ENCODE measurements around the gene ZKSCAN7. TPM values are rescaled to one million over a fixed set of nuclear protein-coding genes. Genes with fewer than 3 reads are reported as not detected.

The ZKSCAN7 gene
- total and polyA plus RNA-seq, 2 experiments from 2014 or later: 6.0 to 9.9 TPM

- peaks cover 58% of the 10 kb centered on the region for H3K79me2 ChIP-seq
- no peaks in the 10 kb centered on the region for H3K27me3 ChIP-seq
- H3K4me3 ChIP-seq: peak overlapping the region; percentile 90
- H3K9me2 ChIP-seq (replicated peaks; ENCODE audit: insufficient read depth): no peaks in the 10 kb centered on the region
- peak overlapping the region; percentile 96 for H3K27ac ChIP-seq
- H3K4me2 ChIP-seq: peak overlapping the region; percentile 82
- DNase-seq (ENCODE audit: low spot score): peak; percentile 10
- WGBS (ENCODE audit: low lambda C conversion rate, missing lambda C conversion rate): 58% methylated on average over 2 of the region's 2 CpGs
- no peaks in the 10 kb centered on the region for H3K9me3 ChIP-seq (ENCODE audit: low read depth)
- TF ChIP-seq CTCF (IDR thresholded peaks at IDR 0.05; ENCODE audit: poor library complexity): no peak
- TF ChIP-seq EZH2 (IDR thresholded peaks at IDR 0.05; ENCODE audit: borderline replicate concordance): no peak
- no peak for TF ChIP-seq EZH2phosphoT487 (IDR thresholded peaks at IDR 0.05; ENCODE audit: low read depth, severe bottlenecking, unreplicated experiment)
- no peaks in the 10 kb centered on the region for H4K20me1 ChIP-seq (ENCODE audit: insufficient read depth, poor library complexity, severe bottlenecking)
- no peaks in the 10 kb centered on the region for H3K36me3 ChIP-seq (replicated peaks; ENCODE audit: insufficient read depth, low read depth)
- H3K4me1 ChIP-seq (ENCODE audit: insufficient read depth): peaks cover 14% of the 10 kb centered on the region
- no peak overlapping the region for H2AFZ ChIP-seq
Observed at GRCh38 chr3:44509393-44509921, 45.5 kb upstream of the ZKSCAN7 start.

- H3K9me2 ChIP-seq (replicated peaks; ENCODE audit: insufficient read depth): no peaks in the 10 kb centered on the region
- peaks cover 54% of the 10 kb centered on the region for H3K79me2 ChIP-seq
- peak overlapping the region; percentile 95 for H2AFZ ChIP-seq
- H3K27ac ChIP-seq: peak overlapping the region; percentile 96
- H3K27me3 ChIP-seq: no peaks in the 10 kb centered on the region
- 0% methylated on average over 6 of the region's 6 CpGs for WGBS (ENCODE audit: low lambda C conversion rate, missing lambda C conversion rate)
- peak; percentile 12 for DNase-seq (ENCODE audit: low spot score)
- H3K4me1 ChIP-seq (ENCODE audit: insufficient read depth): peaks cover 14% of the 10 kb centered on the region
- peak overlapping the region; percentile 90 for H3K4me3 ChIP-seq
- no peaks in the 10 kb centered on the region for H4K20me1 ChIP-seq (ENCODE audit: insufficient read depth, poor library complexity, severe bottlenecking)
- H3K36me3 ChIP-seq (replicated peaks; ENCODE audit: insufficient read depth, low read depth): no peaks in the 10 kb centered on the region
- H3K4me2 ChIP-seq: peak overlapping the region; percentile 82
- no peak for TF ChIP-seq EZH2 (IDR thresholded peaks at IDR 0.05; ENCODE audit: borderline replicate concordance)
- TF ChIP-seq EZH2phosphoT487 (IDR thresholded peaks at IDR 0.05; ENCODE audit: low read depth, severe bottlenecking, unreplicated experiment): no peak
- TF ChIP-seq CTCF (IDR thresholded peaks at IDR 0.05; ENCODE audit: poor library complexity): no peak
- H3K9me3 ChIP-seq (ENCODE audit: low read depth): no peaks in the 10 kb centered on the region
Observed at GRCh38 chr3:44510000-44510368, 45.0 kb upstream of the ZKSCAN7 start.

- Histone ChIP-seq H3K79me2 (peaks cover 42% of the 10 kb centered on the region), H3K4me2 (peak overlapping the region; percentile 82), H3K4me3 (peak overlapping the region; percentile 66), H3K36me3 (replicated peaks; ENCODE audit: insufficient read depth, low read depth) (no peaks in the 10 kb centered on the region), H3K27me3 (no peaks in the 10 kb centered on the region), H3K9me2 (replicated peaks; ENCODE audit: insufficient read depth) (no peaks in the 10 kb centered on the region), H2AFZ (peak overlapping the region; percentile 78), H3K4me1 (ENCODE audit: insufficient read depth) (peaks cover 14% of the 10 kb centered on the region), H3K9me3 (ENCODE audit: low read depth) (no peaks in the 10 kb centered on the region), H3K27ac (peak overlapping the region; percentile 96), H4K20me1 (ENCODE audit: insufficient read depth, poor library complexity, severe bottlenecking) (no peaks in the 10 kb centered on the region)
- 42% methylated on average over 4 of the region's 4 CpGs for WGBS (ENCODE audit: low lambda C conversion rate, missing lambda C conversion rate)
- TF ChIP-seq EZH2phosphoT487 (IDR thresholded peaks at IDR 0.05; ENCODE audit: low read depth, severe bottlenecking, unreplicated experiment): no peak
- TF ChIP-seq EZH2 (IDR thresholded peaks at IDR 0.05; ENCODE audit: borderline replicate concordance): no peak
- TF ChIP-seq CTCF (IDR thresholded peaks at IDR 0.05; ENCODE audit: poor library complexity): no peak
- peak; percentile 31 for DNase-seq (ENCODE audit: low spot score)
Observed at GRCh38 chr3:44511238-44511566, 43.8 kb upstream of the ZKSCAN7 start.
